Measurements from ENCODE around the gene SH3BP5L. TPM values are rescaled to one million over a fixed set of nuclear protein-coding genes. Genes with fewer than 3 reads are reported as not detected.

Gene SH3BP5L
- total and polyA plus RNA-seq, 2 of the 13 experiments (the other 11 are each of a cell fraction or from before 2014, with no cell fraction given) = 10.3 to 14.9 TPM

DNA sequence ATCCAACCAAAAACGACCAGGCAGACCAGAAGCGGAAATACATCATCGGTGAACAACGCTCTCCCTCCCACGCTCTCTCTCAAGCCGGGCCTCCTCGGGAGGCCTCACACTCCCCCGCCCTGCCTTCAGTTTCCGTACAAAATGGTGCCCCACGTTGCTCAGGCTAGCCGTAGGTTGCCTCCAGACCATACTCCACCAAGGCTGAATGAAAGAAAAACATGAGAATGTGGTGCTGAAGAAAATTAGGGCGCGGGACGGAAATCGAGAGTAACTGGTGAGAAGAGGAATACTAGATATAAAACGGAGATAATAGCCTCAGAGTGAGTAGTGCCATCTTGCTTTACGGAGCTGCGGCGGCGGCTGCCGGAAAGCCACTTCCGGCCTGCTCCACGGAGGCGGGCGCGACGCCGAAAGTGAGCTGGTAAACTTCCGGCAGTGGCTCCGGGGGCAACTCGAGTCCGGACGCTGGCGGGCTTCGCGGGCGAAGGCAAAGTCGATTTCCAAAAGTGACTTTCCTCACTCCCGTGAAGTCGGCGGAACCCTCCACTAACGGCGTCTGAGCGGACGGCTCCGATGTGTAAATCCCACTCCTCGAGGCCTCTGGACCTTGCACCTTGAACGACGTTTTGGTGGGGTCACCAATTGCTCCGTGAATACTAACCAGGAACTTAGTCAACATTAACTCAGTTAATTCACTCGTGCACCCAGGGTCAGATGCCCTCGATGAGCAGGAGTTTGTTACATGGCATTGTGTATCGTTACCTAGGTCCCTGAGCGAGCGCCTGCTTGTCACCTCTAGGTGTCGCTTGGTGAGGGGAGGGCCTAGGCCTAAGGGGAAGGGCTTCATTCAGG, at the start of gene SH3BP5L (continued):
- TF ChIP-seq, protein P1, sequence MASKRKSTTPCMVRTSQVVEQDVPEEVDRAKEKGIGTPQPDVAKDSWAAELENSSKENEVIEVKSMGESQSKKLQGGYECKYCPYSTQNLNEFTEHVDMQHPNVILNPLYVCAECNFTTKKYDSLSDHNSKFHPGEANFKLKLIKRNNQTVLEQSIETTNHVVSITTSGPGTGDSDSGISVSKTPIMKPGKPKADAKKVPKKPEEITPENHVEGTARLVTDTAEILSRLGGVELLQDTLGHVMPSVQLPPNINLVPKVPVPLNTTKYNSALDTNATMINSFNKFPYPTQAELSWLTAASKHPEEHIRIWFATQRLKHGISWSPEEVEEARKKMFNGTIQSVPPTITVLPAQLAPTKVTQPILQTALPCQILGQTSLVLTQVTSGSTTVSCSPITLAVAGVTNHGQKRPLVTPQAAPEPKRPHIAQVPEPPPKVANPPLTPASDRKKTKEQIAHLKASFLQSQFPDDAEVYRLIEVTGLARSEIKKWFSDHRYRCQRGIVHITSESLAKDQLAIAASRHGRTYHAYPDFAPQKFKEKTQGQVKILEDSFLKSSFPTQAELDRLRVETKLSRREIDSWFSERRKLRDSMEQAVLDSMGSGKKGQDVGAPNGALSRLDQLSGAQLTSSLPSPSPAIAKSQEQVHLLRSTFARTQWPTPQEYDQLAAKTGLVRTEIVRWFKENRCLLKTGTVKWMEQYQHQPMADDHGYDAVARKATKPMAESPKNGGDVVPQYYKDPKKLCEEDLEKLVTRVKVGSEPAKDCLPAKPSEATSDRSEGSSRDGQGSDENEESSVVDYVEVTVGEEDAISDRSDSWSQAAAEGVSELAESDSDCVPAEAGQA (IDR thresholded peaks at IDR 0.05; ENCODE audit: low read depth) = peak; percentile 52; the same call in 1 of the 2 replicates
- TF ChIP-seq, protein P1 (CRISPR knock-in tag; IDR thresholded peaks at IDR 0.05; ENCODE audit: borderline replicate concordance) = no peak
- TF ChIP-seq, protein P2, sequence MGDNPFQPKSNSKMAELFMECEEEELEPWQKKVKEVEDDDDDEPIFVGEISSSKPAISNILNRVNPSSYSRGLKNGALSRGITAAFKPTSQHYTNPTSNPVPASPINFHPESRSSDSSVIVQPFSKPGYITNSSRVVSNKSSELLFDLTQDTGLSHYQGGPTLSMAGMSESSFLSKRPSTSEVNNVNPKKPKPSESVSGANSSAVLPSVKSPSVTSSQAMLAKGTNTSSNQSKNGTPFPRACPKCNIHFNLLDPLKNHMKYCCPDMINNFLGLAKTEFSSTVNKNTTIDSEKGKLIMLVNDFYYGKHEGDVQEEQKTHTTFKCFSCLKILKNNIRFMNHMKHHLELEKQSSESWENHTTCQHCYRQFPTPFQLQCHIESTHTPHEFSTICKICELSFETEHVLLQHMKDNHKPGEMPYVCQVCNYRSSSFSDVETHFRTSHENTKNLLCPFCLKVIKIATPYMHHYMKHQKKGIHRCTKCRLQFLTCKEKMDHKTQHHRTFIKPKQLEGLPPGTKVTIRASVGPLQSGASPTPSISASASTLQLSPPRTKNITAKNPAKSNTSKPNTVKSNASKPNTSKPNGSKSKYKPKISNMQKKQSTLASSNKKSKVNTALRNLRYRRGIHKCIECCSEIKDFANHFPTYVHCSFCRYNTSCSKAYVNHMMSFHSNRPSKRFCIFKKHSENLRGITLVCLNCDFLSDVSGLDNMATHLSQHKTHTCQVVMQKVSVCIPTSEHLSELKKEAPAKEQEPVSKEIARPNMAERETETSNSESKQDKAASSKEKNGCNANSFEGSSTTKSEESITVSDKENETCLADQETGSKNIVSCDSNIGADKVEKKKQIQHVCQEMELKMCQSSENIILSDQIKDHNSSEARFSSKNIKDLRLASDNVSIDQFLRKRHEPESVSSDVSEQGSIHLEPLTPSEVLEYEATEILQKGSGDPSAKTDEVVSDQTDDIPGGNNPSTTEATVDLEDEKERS (CRISPR knock-in tag; IDR thresholded peaks at IDR 0.05) = peak; percentile 93
- TF ChIP-seq RBM22 (optimal IDR thresholded peaks at IDR 0.05; ENCODE audit: low read length) = no peak
- peak; percentile 99 for TF ChIP-seq GABPB1 (CRISPR knock-in tag; IDR thresholded peaks at IDR 0.05)
- no peak; the same call in 1 of the 2 replicates for TF ChIP-seq ZBTB3 (CRISPR knock-in tag; IDR thresholded peaks at IDR 0.05; ENCODE audit: borderline replicate concordance, low read depth)
- peak; percentile 69 for TF ChIP-seq FOXJ3 (CRISPR knock-in tag; IDR thresholded peaks at IDR 0.05; ENCODE audit: borderline replicate concordance)
- TF ChIP-seq NFKBIZ (CRISPR knock-in tag; IDR thresholded peaks at IDR 0.05) = 0 out of 2 replicates have a peak, but pooled peaks have one; percentile 13
- peak; percentile 73 for TF ChIP-seq HDAC1 (CRISPR knock-in tag; IDR thresholded peaks at IDR 0.05)
- peak; percentile 80; the same call in 1 of the 2 replicates for TF ChIP-seq ZC3H4 (CRISPR knock-in tag; IDR thresholded peaks at IDR 0.05; ENCODE audit: borderline replicate concordance)
- no peak for TF ChIP-seq ZNF720 (CRISPR knock-in tag; IDR thresholded peaks at IDR 0.05)
- TF ChIP-seq BRCA1 (CRISPR knock-in tag; IDR thresholded peaks at IDR 0.05) = 0 out of 2 replicates have a peak, but pooled peaks have one; percentile 9
- peak; percentile 63; the same call in 1 of the 2 replicates for TF ChIP-seq ZSCAN9 (CRISPR knock-in tag; IDR thresholded peaks at IDR 0.05; ENCODE audit: borderline replicate concordance)
- TF ChIP-seq ZNF274 (CRISPR knock-in tag; IDR thresholded peaks at IDR 0.05) = no peak
- TF ChIP-seq, protein P3, sequence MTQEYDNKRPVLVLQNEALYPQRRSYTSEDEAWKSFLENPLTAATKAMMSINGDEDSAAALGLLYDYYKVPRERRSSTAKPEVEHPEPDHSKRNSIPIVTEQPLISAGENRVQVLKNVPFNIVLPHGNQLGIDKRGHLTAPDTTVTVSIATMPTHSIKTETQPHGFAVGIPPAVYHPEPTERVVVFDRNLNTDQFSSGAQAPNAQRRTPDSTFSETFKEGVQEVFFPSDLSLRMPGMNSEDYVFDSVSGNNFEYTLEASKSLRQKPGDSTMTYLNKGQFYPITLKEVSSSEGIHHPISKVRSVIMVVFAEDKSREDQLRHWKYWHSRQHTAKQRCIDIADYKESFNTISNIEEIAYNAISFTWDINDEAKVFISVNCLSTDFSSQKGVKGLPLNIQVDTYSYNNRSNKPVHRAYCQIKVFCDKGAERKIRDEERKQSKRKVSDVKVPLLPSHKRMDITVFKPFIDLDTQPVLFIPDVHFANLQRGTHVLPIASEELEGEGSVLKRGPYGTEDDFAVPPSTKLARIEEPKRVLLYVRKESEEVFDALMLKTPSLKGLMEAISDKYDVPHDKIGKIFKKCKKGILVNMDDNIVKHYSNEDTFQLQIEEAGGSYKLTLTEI (CRISPR knock-in tag; conservative IDR thresholded peaks at IDR 0.05) = no peak
- TF ChIP-seq ESRRA (CRISPR knock-in tag; IDR thresholded peaks at IDR 0.05; ENCODE audit: low read depth) = 0 out of 2 replicates have a peak, but pooled peaks have one; percentile 14
- peak; percentile 65; the same call in 1 of the 2 replicates for TF ChIP-seq ZBTB20 (CRISPR knock-in tag; IDR thresholded peaks at IDR 0.05; ENCODE audit: borderline replicate concordance, low read depth)
